ENCODE results near the gene P3H1. TPM values are rescaled to one million over a fixed set of nuclear protein-coding genes. Genes with fewer than 3 reads are reported as not detected.
A peak's percentile ranks its signal among the peaks of the same experiment; 100 is the strongest.

The P3H1 gene
- total and polyA plus RNA-seq, 2 experiments from 2014 or later, result 102 to 192 TPM

DNA sequence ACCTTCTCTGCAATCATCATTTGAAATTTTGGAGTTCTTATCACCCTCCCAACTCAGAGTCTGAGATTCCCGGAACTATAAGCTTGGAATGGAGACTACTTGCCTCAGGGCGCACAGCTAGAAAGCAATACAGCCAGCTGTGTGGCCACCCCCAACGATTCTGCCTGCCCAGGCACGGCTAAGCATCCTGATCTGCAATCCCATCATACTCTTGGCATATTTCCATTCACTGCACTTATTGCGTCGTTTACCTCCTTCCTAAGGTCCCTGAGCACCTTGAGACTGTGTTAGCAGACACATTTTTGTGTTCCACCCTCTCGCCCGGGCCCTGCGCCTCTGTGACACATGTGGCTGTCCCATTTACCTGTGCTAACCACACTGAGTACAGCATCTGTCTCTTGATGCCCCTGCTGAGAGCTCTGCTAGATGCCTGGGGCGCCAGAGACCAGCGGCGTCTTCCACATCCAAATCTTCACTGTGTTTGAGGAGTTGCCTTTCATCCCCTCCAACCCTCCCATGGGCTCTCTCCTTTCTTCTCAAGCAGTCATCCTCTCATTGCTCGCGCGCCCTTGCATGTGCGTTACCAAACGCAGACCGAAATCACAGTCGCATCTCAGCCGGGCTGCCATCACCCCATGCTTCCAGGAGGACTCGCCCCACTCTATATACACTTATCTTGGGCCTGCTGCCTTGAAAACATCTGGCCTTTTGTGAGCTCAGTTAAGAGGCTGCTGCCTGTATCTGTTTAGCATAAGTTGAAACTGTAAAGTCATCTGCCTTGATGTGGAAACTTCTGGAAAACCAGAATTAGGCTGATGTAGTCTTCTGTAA lies 23.3 kb downstream of the P3H1 start:
- no peak overlapping the region for H3K4me3 ChIP-seq
- no peak overlapping the region for H2AFZ ChIP-seq
- no peaks in the 10 kb centered on the region for H3K9me3 ChIP-seq (ENCODE audit: low read depth)
- WGBS (ENCODE audit: low lambda C conversion rate, missing lambda C conversion rate), result 72% methylated on average over 21 of the region's 21 CpGs
- H3K9me2 ChIP-seq (replicated peaks; ENCODE audit: insufficient read depth), result no peaks in the 10 kb centered on the region
- H3K36me3 ChIP-seq (replicated peaks; ENCODE audit: insufficient read depth, low read depth), result no peaks in the 10 kb centered on the region
- peak overlapping the region; percentile 40 for H3K27ac ChIP-seq
- no peaks in the 10 kb centered on the region for H3K79me2 ChIP-seq
- H4K20me1 ChIP-seq (ENCODE audit: insufficient read depth, poor library complexity, severe bottlenecking), result no peaks in the 10 kb centered on the region
- TF ChIP-seq EZH2phosphoT487 (IDR thresholded peaks at IDR 0.05; ENCODE audit: low read depth, severe bottlenecking, unreplicated experiment) (no peak), EZH2 (IDR thresholded peaks at IDR 0.05; ENCODE audit: borderline replicate concordance) (no peak)
- TF ChIP-seq, protein P1, sequence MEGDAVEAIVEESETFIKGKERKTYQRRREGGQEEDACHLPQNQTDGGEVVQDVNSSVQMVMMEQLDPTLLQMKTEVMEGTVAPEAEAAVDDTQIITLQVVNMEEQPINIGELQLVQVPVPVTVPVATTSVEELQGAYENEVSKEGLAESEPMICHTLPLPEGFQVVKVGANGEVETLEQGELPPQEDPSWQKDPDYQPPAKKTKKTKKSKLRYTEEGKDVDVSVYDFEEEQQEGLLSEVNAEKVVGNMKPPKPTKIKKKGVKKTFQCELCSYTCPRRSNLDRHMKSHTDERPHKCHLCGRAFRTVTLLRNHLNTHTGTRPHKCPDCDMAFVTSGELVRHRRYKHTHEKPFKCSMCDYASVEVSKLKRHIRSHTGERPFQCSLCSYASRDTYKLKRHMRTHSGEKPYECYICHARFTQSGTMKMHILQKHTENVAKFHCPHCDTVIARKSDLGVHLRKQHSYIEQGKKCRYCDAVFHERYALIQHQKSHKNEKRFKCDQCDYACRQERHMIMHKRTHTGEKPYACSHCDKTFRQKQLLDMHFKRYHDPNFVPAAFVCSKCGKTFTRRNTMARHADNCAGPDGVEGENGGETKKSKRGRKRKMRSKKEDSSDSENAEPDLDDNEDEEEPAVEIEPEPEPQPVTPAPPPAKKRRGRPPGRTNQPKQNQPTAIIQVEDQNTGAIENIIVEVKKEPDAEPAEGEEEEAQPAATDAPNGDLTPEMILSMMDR (IDR thresholded peaks at IDR 0.05; ENCODE audit: poor library complexity), result no peak
- H3K4me1 ChIP-seq (ENCODE audit: insufficient read depth), result peaks cover 20% of the 10 kb centered on the region
- DNase-seq (ENCODE audit: low spot score), result no peak
- H3K27me3 ChIP-seq, result no peaks in the 10 kb centered on the region
- no peak overlapping the region for H3K4me2 ChIP-seq

- 79% methylated on average over 9 of the region's 9 CpGs for WGBS (ENCODE audit: low lambda C conversion rate, missing lambda C conversion rate)
- Histone ChIP-seq H3K4me3 (no peak overlapping the region), H3K79me2 (no peaks in the 10 kb centered on the region), H3K4me2 (no peak overlapping the region), H3K4me1 (ENCODE audit: insufficient read depth) (peaks cover 20% of the 10 kb centered on the region), H2AFZ (no peak overlapping the region), H4K20me1 (ENCODE audit: insufficient read depth, poor library complexity, severe bottlenecking) (no peaks in the 10 kb centered on the region), H3K36me3 (replicated peaks; ENCODE audit: insufficient read depth, low read depth) (no peaks in the 10 kb centered on the region), H3K9me3 (ENCODE audit: low read depth) (no peaks in the 10 kb centered on the region), H3K9me2 (replicated peaks; ENCODE audit: insufficient read depth) (no peaks in the 10 kb centered on the region), H3K27me3 (no peaks in the 10 kb centered on the region), H3K27ac (no peak overlapping the region)
- no peak for DNase-seq (ENCODE audit: low spot score)
- TF ChIP-seq EZH2phosphoT487 (IDR thresholded peaks at IDR 0.05; ENCODE audit: low read depth, severe bottlenecking, unreplicated experiment) (no peak), EZH2 (IDR thresholded peaks at IDR 0.05; ENCODE audit: borderline replicate concordance) (no peak)
- TF ChIP-seq, protein P1 (IDR thresholded peaks at IDR 0.05; ENCODE audit: poor library complexity), result no peak
Observed at GRCh38 chr1:42742617-42743316, 24.1 kb downstream of the P3H1 start.

GRCh38 chr1:42742141-42742540 lies 24.7 kb downstream of the P3H1 start:
- Histone ChIP-seq H3K4me2 (no peak overlapping the region), H3K9me2 (replicated peaks; ENCODE audit: insufficient read depth) (no peaks in the 10 kb centered on the region), H3K36me3 (replicated peaks; ENCODE audit: insufficient read depth, low read depth) (no peaks in the 10 kb centered on the region), H3K27me3 (no peaks in the 10 kb centered on the region), H3K27ac (no peak overlapping the region), H3K79me2 (no peaks in the 10 kb centered on the region), H2AFZ (no peak overlapping the region), H3K9me3 (ENCODE audit: low read depth) (no peaks in the 10 kb centered on the region), H4K20me1 (ENCODE audit: insufficient read depth, poor library complexity, severe bottlenecking) (no peaks in the 10 kb centered on the region), H3K4me1 (ENCODE audit: insufficient read depth) (peaks cover 20% of the 10 kb centered on the region), H3K4me3 (no peak overlapping the region)
- DNase-seq (ENCODE audit: low spot score), result no peak
- TF ChIP-seq EZH2 (IDR thresholded peaks at IDR 0.05; ENCODE audit: borderline replicate concordance), result no peak
- no peak for TF ChIP-seq EZH2phosphoT487 (IDR thresholded peaks at IDR 0.05; ENCODE audit: low read depth, severe bottlenecking, unreplicated experiment)
- TF ChIP-seq, protein P1 (IDR thresholded peaks at IDR 0.05; ENCODE audit: poor library complexity), result no peak
- WGBS (ENCODE audit: low lambda C conversion rate, missing lambda C conversion rate), result 92% methylated on average over 8 of the region's 8 CpGs

Measured in hepatocyte (in vitro differentiated cells).